K562 (cell line): ENCODE measurements around the gene MARK2. TPM values are rescaled to one million over a fixed set of nuclear protein-coding genes. Genes with fewer than 3 reads are reported as not detected.

ENCODE experiments used
- ASH1L ChIP-seq: fragments of 450-650 bp; IDR thresholded peaks from 2 replicates; pipeline ENCODE4 v1.6.1; 2018; ENCODE audit warnings: borderline replicate concordance, mild to moderate bottlenecking, low read depth; ENCODE audit not compliant: partially characterized antibody
- BDP1 ChIP-seq: IDR thresholded peaks from 3 replicates; pipeline ENCODE4 v1.6.1; 2011; ENCODE audit not compliant: insufficient read length, insufficient read depth
- CREBBP ChIP-seq: IDR thresholded peaks from one replicate; pipeline ENCODE4 v1.6.1; 2012; ENCODE audit warnings: low read depth, mild to moderate bottlenecking, control low read depth, inconsistent platforms, low read length
- E2F4 ChIP-seq: sonication (generic); formaldehyde crosslinking; IDR thresholded peaks from 2 replicates; pipeline ENCODE4 v1.8.0; 2022; ENCODE audit warnings: mild to moderate bottlenecking, low read depth, missing genetic modification reagents
- HDAC1 ChIP-seq, 2 experiments: fragments of 450-650 bp; IDR thresholded peaks; 2 replicates each; pipeline ENCODE4 v1.6.1; 2016 to 2017; ENCODE audit warnings: inconsistent platforms in 1 of 2, mild to moderate bottlenecking in 1 of 2, moderate library complexity in 1 of 2
- HDAC8 ChIP-seq: fragments of 450-650 bp; IDR thresholded peaks from 2 replicates; pipeline ENCODE4 v1.6.1; 2016; ENCODE audit warnings: mild to moderate bottlenecking, missing genetic modification characterization, moderate library complexity, missing compliant biosample characterization
- KAT7 ChIP-seq: sonication (generic); formaldehyde crosslinking; IDR thresholded peaks from 2 replicates; pipeline ENCODE4 v1.8.0; 2022; ENCODE audit warnings: missing genetic modification reagents, mild to moderate bottlenecking, borderline replicate concordance
- NRF1 ChIP-seq, 2 experiments: fragments of 450-650 bp; IDR thresholded peaks in 1 of 2; conservative IDR thresholded peaks in 1 of 2; 2 replicates each; pipeline ENCODE4 v1.6.1; 2014; ENCODE audit warnings: mild to moderate bottlenecking in 2 of 2
- OTX1 ChIP-seq: fragments of 450-650 bp; formaldehyde crosslinking; IDR thresholded peaks from 2 replicates; pipeline ENCODE4 v1.4.0; 2022; ENCODE audit warnings: mild to moderate bottlenecking
- SNIP1 ChIP-seq: fragments of 450-650 bp; IDR thresholded peaks from 2 replicates; pipeline ENCODE4 v1.7.1; 2017; ENCODE audit warnings: low read depth, mild to moderate bottlenecking
- TAF7 ChIP-seq: fragments of 450-650 bp; IDR thresholded peaks from 2 replicates; pipeline ENCODE4 v1.6.1; 2016; ENCODE audit warnings: missing genetic modification characterization, missing compliant biosample characterization
- TCF3 ChIP-seq: sonication (generic); formaldehyde crosslinking; IDR thresholded peaks from 2 replicates; pipeline ENCODE4 v1.4.0; 2020; ENCODE audit warnings: mild to moderate bottlenecking, missing genetic modification reagents
- THRB ChIP-seq: fragments of 450-650 bp; formaldehyde crosslinking; conservative IDR thresholded peaks from 2 replicates; pipeline ENCODE4 v1.4.0; 2022; ENCODE audit warnings: mild to moderate bottlenecking, missing genetic modification characterization
- TRIM28 ChIP-seq: fragments of 450-650 bp; IDR thresholded peaks from 2 replicates; pipeline ENCODE4 v1.6.1; 2017
- polyA plus RNA-seq, 8 experiments: library from polyadenylated mRNA; depleted of rRNA in 4 of 8; stranded (reverse) in 5 of 8; unstranded in 3 of 8; fragments of >200 nt; fragmentation: Nextera tagmentation in 2 of 8; fragmentation: Illumina TruSeq in 1 of 8; extraction: Ambion mirVana in 2 of 8; extraction: Trizol in 1 of 8; gene quantifications; 2 replicates each; pipeline versions ENCODE4 v1.2.1 to v1.2.3, GENCODE V29; 2011 to 2014; ENCODE audit warnings: inconsistent platforms in 1 of 8, missing spikeins in 1 of 8
- total RNA-seq, 7 experiments: library from RNA; depleted of rRNA in 6 of 7; stranded (reverse); fragments of >200 nt in 6 of 7; fragmentation: Illumina TruSeq in 2 of 7; extraction: Trizol in 2 of 7; gene quantifications; 2 replicates each; pipeline versions ENCODE4 v1.2.1 to v1.2.3, GENCODE V29; 2011 to 2021; ENCODE audit warnings: low replicate concordance in 1 of 7
- TF ChIP-seq, protein P1 (sequence below), 2 experiments: fragments of 450-650 bp; IDR thresholded peaks; 2 replicates each; pipeline ENCODE4 v1.6.1; 2016; ENCODE audit warnings: mild to moderate bottlenecking in 2 of 2, borderline replicate concordance in 1 of 2, low read depth in 1 of 2, moderate library complexity in 1 of 2
- TF ChIP-seq, protein P2 (sequence below): sonication (generic); formaldehyde crosslinking; IDR thresholded peaks from 2 replicates; pipeline ENCODE4 v1.9.0; 2022; ENCODE audit warnings: mild to moderate bottlenecking, missing genetic modification reagents

MARK2 gene
- total and polyA plus RNA-seq, 9 of the 15 experiments (the other 6 are each of a cell fraction or from before 2014, with no cell fraction given), result 0.32 to 43.5 (median 15.1) TPM

GRCh38 chr11:63839508-63840355 lies 822 bp downstream of the MARK2 start (continued):
- TF ChIP-seq, protein P1, sequence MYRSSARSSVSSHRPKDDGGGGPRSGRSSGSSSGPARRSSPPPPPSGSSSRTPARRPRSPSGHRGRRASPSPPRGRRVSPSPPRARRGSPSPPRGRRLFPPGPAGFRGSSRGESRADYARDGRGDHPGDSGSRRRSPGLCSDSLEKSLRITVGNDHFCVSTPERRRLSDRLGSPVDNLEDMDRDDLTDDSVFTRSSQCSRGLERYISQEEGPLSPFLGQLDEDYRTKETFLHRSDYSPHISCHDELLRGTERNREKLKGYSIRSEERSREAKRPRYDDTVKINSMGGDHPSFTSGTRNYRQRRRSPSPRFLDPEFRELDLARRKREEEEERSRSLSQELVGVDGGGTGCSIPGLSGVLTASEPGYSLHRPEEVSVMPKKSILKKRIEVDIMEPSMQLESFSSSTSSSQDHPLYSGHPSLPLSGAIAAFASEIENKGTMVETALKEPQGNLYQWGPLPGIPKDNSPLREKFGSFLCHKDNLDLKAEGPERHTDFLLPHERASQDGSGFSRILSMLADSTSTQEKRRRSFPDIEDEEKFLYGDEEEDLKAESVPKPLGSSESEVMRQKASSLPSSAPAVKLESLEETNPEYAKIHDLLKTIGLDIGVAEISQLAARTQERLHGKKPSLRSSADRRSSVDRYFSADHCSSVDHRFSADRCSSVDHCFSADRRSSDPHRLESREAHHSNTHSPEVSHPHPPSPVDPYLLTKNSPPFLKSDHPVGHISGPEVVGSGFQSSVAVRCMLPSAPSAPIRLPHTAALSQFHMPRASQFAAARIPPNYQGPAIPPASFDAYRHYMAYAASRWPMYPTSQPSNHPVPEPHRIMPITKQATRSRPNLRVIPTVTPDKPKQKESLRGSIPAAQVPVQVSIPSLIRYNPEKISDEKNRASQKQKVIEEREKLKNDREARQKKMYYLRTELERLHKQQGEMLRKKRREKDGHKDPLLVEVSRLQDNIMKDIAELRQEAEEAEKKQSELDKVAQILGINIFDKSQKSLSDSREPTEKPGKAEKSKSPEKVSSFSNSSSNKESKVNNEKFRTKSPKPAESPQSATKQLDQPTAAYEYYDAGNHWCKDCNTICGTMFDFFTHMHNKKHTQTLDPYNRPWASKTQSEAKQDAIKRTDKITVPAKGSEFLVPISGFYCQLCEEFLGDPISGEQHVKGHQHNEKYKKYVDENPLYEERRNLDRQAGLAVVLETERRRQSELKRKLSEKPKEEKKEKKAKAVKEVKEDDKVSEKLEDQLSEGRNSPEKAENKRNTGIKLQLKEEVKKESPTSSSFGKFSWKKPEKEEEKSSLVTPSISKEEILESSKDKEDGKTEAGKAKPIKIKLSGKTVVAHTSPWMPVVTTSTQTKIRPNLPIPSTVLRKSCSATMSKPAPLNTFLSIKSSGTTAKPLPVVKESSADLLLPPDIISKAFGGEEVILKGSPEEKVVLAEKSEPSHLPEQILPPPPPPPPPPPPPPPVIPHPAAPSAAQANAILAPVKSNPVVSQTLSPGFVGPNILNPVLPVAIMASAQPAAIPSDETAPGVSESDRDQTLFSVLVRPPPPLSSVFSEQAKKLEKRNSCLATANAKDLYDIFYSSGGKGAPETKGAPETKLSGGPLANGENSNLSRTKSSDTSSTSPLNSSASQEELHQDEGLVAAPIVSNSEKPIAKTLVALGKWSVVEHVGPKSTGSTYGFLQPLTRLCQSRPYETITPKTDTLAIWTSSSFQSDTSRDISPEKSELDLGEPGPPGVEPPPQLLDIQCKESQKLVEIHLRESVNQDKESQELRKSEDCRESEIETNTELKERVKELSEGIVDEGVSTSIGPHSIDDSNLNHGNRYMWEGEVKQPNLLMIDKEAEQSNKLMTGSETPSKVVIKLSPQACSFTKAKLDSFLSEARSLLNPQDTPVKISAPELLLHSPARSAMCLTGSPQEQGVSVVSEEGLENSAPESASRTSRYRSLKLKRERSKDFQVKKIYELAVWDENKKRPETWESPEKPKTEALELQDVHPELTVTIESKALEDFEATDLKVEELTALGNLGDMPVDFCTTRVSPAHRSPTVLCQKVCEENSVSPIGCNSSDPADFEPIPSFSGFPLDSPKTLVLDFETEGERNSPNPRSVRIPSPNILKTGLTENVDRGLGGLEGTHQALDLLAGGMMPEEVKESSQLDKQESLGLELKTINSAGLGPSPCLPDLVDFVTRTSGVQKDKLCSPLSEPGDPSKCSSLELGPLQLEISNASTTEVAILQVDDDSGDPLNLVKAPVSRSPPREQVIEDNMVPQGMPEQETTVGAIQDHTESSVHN (IDR thresholded peaks at IDR 0.05; ENCODE audit: borderline replicate concordance in 1 of 2, low read depth in 1 of 2), result no peak
- TF ChIP-seq TAF7, result no peak
- no peak for TF ChIP-seq TCF3 (CRISPR knock-in tag)
- no peak for TF ChIP-seq BDP1
- TF ChIP-seq KAT7 (CRISPR knock-in tag), result no peak
- TF ChIP-seq TRIM28, result no peak
- TF ChIP-seq CREBBP, result no peak
- TF ChIP-seq HDAC8 (tag), result no peak
- TF ChIP-seq, protein P2, sequence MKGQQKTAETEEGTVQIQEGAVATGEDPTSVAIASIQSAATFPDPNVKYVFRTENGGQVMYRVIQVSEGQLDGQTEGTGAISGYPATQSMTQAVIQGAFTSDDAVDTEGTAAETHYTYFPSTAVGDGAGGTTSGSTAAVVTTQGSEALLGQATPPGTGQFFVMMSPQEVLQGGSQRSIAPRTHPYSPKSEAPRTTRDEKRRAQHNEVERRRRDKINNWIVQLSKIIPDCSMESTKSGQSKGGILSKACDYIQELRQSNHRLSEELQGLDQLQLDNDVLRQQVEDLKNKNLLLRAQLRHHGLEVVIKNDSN (CRISPR knock-in tag), result 0 out of 2 replicates have a peak, but pooled peaks have one; percentile 25
- TF ChIP-seq NRF1 (conservative IDR thresholded peaks at IDR 0.05 in 1 of 2, IDR thresholded peaks at IDR 0.05 in 1 of 2), result peak; percentile 65 to 72; a peak in 3 of 4 replicates
- 0 out of 2 replicates have a peak, but pooled peaks have one; percentile 35 for TF ChIP-seq OTX1 (CRISPR knock-in tag)
- TF ChIP-seq HDAC1 (IDR thresholded peaks at IDR 0.05), result peak in 1 of 2 experiments; percentile 68; a peak in 1 of 4 replicates
- no peak for TF ChIP-seq E2F4 (CRISPR knock-in tag)
- TF ChIP-seq SNIP1, result no peak
- peak; percentile 73; the same call in 1 of the 2 replicates for TF ChIP-seq THRB (CRISPR knock-in tag)
- TF ChIP-seq ASH1L, result no peak
